HG03457 (cell line): ENCODE measurements around the gene MYF5.

ENCODE experiments used
- ATAC-seq: cut with Tn5 transposase; IDR thresholded peaks from one replicate; pipeline ENCODE4 v1.9.1; 2021; ENCODE audit warnings: moderate number of reproducible peaks; ENCODE audit not compliant: unreplicated experiment

MYF5 gene

DNA sequence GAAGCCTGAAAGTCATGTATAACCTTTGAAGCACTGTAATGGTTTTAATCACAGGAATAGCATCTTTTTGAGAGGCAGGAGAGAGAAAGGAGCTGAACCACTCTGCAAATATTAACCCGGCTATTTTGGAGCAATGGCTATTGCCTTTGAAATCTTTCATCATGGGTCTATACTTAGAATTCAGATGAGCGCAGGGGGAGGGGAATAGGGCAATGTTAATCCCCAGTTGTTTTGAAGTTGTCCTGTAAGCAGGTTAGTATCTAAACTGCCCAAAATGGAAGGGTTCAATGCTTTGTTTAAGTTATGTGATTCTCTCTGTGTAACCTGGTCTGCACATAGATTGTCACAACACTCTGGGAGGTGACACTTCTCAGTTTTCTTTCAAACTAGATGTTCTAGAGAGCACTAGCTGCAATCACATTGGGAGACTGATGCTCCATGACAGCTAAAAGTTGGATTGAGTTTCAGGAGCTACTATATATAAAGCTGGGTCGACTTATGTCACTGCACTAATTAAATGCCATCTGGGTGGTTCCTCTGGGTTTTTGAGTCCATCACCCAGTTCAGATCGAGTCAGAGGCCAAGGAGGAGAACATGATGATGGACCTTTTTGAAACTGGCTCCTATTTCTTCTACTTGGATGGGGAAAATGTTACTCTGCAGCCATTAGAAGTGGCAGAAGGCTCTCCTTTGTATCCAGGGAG lies 9.4 kb upstream of the MYF5 start, which contains the start of gene MYF6:
Gene MYF6 (plus strand): TSS at position 509 of the 704 bp plus-strand sequence. CDS start 86 bp downstream, at position 595.
- no peak for ATAC-seq

DNA sequence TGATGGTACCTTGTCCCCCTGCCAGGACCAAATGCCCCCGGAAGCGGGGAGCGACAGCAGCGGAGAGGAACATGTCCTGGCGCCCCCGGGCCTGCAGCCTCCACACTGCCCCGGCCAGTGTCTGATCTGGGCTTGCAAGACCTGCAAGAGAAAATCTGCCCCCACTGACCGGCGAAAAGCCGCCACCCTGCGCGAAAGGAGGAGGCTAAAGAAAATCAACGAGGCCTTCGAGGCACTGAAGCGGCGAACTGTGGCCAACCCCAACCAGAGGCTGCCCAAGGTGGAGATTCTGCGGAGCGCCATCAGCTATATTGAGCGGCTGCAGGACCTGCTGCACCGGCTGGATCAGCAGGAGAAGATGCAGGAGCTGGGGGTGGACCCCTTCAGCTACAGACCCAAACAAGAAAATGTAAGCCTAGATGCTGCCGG lies 8.9 kb upstream of the MYF5 start:
- ATAC-seq, result no peak

DNA sequence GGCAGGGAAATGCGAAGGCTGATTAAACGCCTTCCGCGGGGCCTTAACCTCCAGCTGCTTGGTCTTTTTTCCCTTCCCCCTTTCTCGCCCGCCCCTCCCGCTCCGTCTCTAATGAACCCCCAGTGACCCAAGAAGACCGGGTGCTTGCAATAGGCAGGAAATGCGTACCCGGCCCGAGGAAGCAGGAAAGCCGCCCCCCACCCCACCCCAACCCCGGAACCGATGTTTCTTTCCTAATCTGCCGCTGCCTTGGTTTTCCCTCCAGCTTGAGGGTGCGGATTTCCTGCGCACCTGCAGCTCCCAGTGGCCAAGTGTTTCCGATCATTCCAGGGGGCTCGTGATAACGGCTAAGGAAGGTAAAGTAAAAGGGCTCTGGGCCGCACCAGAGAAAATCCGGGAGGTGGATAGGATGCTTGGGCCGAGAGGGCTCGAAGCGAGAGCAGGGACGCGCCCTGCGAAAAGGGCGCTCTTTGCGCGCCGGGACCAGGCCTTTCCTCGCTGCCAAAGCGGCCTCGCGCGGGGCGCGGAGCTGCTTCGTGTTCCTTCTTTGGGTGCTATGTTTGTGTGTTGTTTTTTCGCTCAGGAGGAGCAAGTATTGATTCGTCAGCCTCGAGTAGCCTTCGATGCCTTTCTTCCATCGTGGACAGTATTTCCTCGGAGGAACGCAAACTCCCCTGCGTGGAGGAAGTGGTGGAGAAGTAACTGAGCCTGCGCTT lies 8.3 kb upstream of the MYF5 start:
- ATAC-seq, result no peak

DNA sequence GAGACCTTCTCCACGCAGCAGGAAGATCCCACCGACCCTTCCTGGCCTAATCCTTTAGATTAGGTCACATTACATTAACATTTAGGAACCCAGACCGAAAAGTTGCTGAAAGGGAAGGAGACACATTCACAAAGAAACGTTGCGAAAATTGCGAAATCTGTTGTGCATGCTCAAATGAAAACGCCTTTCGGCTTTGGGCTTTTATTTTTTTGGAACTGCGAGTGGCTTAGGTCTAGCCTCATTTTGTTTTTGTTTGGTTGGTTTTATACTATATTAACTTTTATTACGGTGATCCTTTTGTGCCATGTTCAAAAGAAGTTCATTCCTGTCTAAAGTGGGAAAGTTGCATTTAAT lies 7.8 kb upstream of the MYF5 start:
- ATAC-seq, result no peak

DNA sequence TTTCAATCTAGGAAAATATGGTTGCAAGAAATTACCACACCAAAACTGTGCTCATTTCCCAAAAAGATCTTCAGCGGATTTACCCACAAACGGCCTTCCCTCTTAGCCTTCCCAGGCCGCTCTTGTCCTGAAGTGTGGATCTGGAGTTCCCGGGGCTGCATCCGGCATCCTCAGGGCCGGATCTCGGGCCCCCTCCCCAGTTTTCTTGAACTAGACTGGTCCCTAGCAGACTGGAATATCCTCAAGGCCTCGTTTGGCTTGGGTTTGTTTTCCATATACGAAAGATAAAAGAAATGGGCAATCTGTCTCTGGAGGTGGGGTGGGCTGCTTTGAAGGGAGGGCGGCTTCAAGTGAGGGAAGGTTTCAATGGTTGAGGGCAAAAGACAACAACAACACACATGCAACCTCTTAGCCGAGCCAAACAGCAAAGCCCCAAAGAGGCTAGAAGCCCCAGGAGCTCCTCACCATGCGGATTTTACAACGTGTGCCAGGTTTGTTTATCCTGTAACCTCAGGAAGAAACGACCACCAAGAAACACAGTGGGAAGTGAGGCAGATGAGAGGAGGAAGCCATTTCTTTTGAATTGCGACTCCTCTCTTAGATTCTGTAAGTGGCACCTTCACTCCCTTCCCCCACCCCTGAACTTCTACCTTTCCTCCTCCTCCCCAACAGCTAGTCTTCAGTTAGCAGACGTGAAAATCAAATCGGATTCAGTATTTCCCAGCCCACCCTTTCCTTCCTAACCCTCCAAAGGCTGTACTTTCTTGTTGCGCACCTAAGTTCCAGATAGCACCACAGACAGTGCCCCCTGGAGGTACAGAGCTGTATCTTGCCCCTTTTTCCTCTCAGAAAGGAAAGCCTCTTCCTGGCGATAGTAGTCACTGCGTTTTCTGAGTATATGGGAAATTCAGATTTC lies 6.6 kb upstream of the MYF5 start:
- peak; percentile 59 for ATAC-seq

DNA sequence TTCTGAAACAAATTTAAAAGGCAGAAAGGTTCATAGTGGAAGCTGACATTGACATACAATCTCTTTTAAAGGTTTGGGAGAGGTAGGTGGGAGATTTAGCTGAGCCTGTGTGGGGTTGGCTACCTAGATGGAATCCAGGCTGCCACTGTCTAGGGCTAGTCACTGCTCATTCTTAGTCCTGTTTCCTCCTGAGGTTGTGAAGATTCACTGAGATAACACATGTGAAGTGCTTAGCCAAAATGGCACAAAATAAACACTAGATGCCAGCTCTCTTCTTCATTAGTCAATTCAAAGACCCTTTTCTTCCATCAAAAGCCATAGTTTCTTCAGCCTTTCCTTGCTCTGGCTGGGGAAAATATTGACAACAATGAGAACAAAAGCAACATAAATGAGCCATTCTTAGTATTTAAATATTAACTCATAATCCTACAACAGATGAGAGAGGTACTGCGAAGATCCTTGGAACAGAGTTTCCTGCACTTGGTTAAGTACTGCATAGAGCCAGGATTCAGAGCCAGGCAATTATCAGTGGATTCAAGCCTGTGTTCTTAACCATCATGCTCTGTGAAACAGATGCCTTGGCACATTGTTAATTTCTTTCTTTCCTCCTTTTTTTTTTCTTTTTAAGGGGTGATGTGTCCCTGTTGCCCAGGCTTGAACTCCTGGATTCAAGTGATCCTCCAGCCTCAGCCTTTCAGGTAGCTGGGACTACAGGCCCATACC lies 5.8 kb upstream of the MYF5 start:
- ATAC-seq, result no peak

DNA sequence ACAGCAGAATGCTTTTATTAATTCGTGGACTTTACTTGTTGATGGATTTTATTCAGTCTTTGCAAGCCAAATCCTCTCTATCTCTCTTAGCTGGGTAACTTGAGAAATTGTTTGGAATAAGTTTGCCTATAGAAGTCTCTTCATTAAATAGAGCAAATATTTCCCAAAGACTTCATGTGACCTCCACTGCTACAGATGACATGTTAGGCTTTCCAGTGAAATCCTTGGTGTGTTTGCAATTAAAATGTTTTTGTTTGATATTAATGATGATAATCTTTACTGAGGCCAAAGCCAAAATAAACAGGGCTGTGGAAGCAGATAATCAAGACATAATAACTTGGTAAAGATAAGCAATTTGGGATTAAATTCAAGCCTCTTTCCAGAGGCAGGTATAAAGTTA lies 4.8 kb upstream of the MYF5 start:
- ATAC-seq, result no peak

DNA sequence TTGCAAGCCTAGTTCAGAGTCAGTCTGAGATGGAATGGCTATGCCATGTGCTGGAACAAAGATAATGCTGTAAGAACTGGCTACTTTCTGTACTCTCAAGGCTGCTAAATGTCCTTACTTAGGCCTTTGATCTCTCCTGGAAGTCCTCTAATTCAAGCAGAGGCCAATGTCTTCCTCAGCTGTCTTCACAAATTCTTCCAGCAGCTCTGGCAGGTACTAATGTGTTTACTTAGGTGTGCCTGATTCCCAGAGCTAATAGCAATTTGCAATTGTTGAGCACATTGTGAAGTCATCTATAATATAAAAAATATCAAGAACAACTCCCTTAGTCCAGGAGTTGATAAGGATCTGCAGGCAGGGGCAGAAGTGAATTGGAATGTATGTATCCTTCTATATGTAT lies 3.8 kb upstream of the MYF5 start:
- no peak for ATAC-seq

DNA sequence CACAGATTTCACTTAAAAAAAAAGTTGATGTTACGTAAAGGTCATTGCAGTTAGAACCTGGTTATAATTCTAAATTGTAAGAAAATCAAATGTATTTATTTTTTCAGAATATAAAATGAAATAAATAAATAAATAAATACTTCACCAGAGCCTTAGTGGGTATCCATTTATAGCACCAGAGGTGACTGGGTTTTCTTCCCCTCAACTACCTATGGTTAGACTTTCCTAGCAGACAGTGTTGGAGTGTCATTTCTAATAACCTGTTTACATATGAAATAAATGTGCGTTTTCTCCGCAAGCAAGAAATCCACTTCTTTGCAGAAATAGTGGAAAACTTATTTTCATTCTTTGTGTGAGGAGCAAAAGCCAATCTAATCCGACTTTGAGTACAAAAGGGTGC lies 3.3 kb upstream of the MYF5 start:
- ATAC-seq, result no peak

DNA sequence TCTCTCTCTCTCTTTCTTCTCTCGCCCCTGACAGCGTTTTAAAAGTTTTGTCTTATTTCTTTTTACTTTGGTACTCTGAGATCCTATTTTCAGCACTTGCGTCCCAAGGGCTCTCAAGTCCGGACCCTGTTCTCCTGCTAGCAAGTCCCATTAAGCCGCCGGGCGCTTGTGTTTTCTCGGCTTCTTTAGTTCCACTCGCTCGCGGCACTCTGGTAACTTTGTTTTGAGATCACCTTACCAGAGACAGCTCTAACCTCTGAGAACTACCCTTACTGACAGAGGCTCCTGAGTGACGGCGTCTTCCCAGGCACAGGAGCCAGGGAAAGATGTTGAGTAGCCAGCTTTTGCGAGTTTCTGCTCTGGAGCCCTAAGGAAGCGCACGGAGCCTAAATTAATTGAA lies 2.7 kb upstream of the MYF5 start:
- ATAC-seq, result no peak

DNA sequence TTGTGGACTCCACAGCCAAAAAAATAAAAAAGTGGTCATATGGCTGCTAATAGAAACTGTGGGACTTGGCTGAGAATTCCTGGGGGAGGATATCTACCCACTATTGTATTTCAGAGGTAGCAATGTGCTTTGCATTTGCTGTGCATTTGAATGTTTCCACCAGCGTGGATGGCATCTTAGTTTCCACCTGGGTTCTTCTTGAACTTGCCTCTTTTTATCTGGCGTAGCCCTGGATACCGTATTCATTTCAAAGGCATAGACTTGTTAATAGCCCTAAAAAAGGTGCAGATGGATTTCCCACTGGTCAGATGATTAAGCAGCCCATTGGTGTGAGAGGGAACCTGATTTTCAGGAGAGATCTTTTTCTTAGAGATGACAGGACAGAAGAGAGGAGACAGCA lies 1.9 kb upstream of the MYF5 start:
- no peak for ATAC-seq

DNA sequence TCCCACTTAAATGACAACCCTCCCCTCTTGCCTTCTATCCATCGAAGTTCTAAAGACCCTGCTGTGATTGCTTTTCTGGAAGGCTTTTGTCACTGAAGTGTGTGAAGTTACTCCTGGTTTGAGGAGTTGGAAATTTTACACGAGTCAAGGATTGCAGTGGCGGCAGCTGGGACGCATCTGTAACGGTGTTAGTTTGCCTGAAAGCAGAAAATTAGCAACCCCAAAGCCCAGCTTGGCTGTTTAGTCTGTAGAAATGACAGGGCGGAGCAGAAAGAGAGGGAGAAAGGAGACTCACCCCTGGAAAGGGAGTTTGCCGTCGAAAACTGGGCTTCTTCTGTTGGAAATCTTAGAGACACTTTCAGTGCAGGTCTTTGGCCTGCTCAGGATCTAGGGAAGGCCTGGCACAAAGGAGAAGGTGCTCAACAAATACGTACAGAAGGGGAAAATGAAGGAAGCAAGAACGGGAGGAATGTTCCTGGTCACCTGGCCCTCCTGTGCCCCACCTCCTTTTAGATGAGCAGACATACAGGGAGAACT lies 931 bp upstream of the MYF5 start:
- ATAC-seq, result no peak

DNA sequence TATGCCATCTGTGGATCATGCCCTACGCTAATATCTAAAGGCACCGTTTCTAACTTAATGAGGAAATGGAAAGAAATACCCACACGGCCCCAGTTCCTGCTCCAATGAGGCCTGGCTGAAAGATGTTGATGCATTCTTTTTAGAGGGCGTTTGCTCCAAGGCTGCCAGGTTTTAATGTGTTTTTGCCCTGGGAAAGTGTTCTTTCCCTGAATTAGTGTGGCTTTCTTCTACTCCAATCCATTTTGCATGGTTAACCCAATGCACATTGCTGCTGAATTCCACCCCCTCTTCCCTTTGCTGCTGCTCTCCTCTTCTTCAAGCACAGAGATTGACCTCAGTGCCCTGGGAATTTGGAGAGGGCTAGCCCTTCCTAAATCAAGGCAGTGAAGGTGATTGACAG lies 1.1 kb downstream of the MYF5 start:
- no peak for ATAC-seq

DNA sequence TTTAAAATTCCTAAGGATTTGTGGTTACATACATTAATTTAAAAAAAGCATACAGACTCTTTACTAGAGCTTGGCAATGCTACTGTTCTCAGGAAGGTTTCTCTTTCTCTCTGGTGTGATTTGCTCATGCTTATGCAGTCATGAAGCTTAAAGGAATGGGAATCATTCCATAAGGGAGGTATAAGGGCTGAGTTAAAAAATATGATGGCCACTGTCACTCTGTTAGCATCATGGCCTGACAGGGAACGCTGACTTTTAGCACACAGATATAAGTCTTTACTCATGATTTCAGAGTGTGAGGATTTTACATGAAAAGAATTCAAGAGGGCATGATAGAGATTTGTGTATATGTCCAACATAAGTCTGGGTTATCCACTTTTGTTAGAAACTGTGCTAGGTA lies 3.8 kb downstream of the MYF5 start:
- no peak for ATAC-seq

DNA sequence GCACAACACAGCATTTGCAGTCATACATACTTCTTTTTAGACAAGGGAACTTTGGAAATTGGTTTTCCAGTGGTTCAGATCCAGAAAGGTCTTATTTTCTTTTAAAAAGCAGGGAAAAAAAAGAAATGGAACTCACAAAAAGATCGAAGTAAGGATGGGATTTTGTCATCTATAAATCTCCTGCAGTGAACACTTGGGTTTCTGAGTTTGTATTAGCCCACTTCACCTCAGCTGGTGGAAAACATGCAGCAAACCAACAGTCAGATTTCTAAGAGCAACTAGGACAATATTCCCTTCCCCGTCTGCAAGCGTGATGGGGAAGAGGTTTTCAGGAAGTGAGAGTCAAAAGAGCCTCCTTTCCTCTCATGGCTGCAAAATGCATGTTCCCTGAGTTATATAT lies 4.6 kb downstream of the MYF5 start:
- no peak for ATAC-seq

DNA sequence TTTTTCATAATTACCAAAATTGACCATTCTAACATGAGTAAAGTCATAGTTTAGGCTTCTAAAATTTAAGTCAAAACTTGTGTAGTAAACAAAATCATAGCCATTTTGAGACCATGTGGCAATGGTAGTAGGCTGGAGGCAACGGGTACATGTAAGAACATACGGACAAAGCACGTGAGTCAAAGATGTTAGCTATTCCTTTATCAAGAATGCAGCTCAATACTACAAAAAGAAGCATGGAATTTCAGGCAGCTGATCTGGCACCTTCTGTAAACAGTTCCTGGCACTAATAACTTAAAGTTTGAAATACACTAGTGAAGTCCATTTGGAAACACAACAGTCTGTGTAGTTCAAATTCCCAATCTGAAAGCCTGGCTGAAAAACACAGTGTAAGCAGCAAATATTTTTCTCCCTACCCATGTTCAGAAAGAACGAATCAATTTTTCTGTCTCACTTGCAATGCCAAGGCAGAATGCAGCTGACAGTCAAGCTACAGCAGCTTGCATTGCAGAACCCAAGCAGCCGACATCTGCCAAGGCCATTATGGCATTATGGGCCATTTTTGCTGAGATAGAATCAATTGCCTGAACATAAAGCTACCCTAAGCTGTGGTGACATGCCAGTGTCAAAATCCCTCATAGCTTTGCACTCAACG lies 29.3 kb downstream of the MYF5 start:
- ATAC-seq, result no peak

DNA sequence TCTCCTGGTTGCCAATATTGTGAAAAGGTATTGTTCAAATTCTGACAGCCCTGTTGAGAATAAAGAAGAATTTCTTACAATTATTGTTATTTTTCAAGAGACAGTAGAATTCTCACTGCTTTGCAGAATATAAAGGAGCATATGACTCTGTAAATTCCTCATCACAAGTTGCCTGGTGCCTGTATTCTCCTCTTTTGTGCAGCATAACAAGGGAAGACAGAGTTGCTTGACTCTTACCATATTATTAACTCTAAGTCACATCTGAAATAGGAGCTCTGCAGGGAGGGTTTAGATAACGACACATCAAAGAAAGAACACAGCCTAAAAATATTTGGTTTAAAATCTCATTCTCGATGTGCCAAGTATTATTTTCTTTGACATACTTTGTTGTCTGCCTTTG lies 31.1 kb downstream of the MYF5 start:
- ATAC-seq, result no peak

DNA sequence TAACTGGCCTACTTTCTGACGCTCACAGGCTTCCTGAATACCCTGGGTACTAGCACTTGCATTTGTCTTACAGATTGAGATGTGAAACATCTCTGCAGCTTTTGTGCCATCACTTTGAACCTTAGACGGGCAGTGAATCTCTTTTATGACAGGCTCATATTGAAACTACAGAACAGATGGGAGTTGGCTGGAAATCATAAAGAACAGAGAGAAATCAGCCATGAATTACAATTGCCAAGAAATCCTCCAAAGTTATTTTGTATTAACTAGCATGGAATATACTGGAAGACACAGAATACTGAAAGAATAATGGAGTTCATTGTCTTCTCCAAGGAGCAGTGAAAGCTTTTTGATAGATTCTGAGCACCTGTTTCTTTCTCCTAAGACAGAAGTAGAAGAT lies 32.7 kb downstream of the MYF5 start:
- no peak for ATAC-seq

DNA sequence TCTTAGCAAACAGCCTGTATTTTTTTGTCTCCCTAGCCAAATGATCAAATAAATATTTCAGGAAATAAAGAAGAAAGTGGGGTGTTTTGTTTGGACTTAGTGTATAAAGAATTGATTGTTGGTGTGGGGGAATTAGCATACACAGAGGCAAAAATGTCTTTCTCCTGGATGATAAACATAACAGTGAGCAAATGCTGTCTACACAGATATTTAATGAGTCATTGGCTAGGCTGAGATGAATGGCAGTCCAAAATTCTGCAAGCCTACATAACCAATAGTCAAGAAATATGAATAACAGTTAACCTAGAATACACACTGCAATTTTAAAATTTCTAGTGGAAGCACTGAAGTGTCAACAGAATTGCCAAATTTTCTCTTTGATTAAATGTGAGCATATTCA lies 35.8 kb downstream of the MYF5 start:
- no peak for ATAC-seq

DNA sequence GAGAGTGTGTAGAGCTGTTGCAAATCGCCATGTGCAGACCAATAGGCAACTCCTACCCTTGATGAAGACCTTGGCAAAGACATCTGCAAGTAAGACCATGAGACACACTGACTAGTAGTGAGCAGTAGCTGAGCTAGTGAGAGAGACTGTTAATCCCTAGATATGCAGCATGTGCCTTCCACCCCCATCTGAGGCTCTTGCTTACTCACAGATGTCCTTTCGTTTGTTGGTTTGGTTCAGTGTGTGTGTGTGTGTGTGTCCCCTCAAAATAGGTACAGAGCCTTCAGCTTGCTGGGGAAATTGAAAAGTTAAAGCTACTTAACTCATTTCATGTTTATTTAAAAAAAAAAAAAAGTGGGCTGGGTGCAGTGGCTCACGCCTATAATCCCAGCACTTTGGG lies 37.6 kb downstream of the MYF5 start:
- ATAC-seq, result no peak
